ENCODE data around the gene IGSF21.

GRCh38 chr1:18362150-18362549 is 254.6 kb downstream of the IGSF21 start:
- TF ChIP-seq POLR2AphosphoS5 (IDR thresholded peaks at IDR 0.05; ENCODE audit: borderline replicate concordance, low read depth, low read length) (no peak), EZH2 (IDR thresholded peaks at IDR 0.05) (no peak), FOXP2 (optimal IDR thresholded peaks at IDR 0.05; ENCODE audit: control extremely low read depth, extremely low read length, insufficient read depth) (no peak)

All from SK-N-MC (cell line).